SK-N-SH treated with all-trans-retinoic acid at 6 μM for 48 hours (cell line): ENCODE results near the gene THBS3.
"Not testable (repeated sequence)": the region's sequence is repeated elsewhere in the genome, so short reads cannot be mapped to it uniquely, and the experiment has no call there.

ENCODE experiments used
- ARNTL ChIP-seq: fragments of 450-650 bp; formaldehyde crosslinking; IDR thresholded peaks from 2 replicates; pipeline ENCODE4 v1.5.0; 2020; ENCODE audit warnings: low read depth, mild to moderate bottlenecking, moderate library complexity, borderline replicate concordance
- ESRRG ChIP-seq: fragments of 250-450 bp; sonication (Bioruptor Pico); IDR thresholded peaks from 2 replicates; pipeline ENCODE4 v1.6.1; 2021; ENCODE audit warnings: mild to moderate bottlenecking
- ISL1 ChIP-seq: fragments of 250-450 bp; sonication (Bioruptor Pico); IDR thresholded peaks from 2 replicates; pipeline ENCODE4 v2.1.2; 2022; ENCODE audit warnings: mild to moderate bottlenecking, moderate library complexity
- OSR1 ChIP-seq: fragments of 250-450 bp; sonication (Bioruptor Pico); IDR thresholded peaks from 2 replicates; pipeline ENCODE4 v1.8.0; 2022; ENCODE audit warnings: moderate library complexity, mild to moderate bottlenecking, inconsistent platforms
- PATZ1 ChIP-seq: fragments of 250-450 bp; sonication (Bioruptor Pico); IDR thresholded peaks from 2 replicates; pipeline ENCODE4 v1.8.0; 2020; ENCODE audit warnings: mild to moderate bottlenecking, moderate library complexity, borderline replicate concordance
- ZC3H10 ChIP-seq: fragments of 250-450 bp; sonication (Bioruptor Pico); IDR thresholded peaks from 2 replicates; pipeline ENCODE4 v1.5.1; 2021; ENCODE audit warnings: mild to moderate bottlenecking, moderate library complexity
- ZFP3 ChIP-seq: fragments of 250-450 bp; sonication (Bioruptor Pico); IDR thresholded peaks from 2 replicates; pipeline ENCODE4 v1.5.0; 2020; ENCODE audit warnings: mild to moderate bottlenecking, moderate library complexity
- ZFP30 ChIP-seq: fragments of 450-650 bp; formaldehyde crosslinking; IDR thresholded peaks from 2 replicates; pipeline ENCODE4 v1.5.0; 2022; ENCODE audit warnings: mild to moderate bottlenecking, moderate library complexity
- TF ChIP-seq, protein P1 (sequence below): fragments of 250-450 bp; sonication (Bioruptor Pico); IDR thresholded peaks from 2 replicates; pipeline ENCODE4 v1.5.1; 2021; ENCODE audit warnings: mild to moderate bottlenecking, moderate library complexity

DNA sequence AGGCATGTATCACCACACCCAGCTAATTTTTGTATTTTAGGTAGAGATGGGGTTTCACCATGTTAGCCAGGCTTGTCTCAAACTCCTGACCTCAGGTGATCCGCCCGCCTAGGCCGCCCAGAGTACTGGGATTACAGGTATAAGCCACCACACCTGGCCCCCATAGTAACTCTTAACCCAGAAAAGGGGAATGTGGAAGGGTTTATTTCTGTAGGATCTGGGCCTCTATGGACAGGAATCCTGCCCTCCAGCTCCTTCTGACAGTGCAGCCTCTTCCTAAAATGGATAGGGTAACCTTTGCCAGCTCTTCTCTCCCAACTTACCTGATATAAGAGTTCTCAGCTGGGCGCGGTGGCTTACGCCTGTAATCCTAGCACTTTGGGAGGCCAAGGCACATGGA, 45.1 kb downstream of the THBS3 start:
- not testable (repeated sequence) for TF ChIP-seq ZFP3 (CRISPR knock-in tag); PATZ1 (CRISPR knock-in tag); ISL1; OSR1 (CRISPR knock-in tag); ZFP30 (CRISPR knock-in tag); ESRRG (CRISPR knock-in tag); ARNTL; ZC3H10 (CRISPR knock-in tag)
- TF ChIP-seq, protein P1, sequence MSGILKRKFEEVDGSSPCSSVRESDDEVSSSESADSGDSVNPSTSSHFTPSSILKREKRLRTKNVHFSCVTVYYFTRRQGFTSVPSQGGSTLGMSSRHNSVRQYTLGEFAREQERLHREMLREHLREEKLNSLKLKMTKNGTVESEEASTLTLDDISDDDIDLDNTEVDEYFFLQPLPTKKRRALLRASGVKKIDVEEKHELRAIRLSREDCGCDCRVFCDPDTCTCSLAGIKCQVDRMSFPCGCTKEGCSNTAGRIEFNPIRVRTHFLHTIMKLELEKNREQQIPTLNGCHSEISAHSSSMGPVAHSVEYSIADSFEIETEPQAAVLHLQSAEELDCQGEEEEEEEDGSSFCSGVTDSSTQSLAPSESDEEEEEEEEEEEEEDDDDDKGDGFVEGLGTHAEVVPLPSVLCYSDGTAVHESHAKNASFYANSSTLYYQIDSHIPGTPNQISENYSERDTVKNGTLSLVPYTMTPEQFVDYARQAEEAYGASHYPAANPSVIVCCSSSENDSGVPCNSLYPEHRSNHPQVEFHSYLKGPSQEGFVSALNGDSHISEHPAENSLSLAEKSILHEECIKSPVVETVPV (CRISPR knock-in tag): not testable (repeated sequence)
